ENCODE results near the gene SMG5.

SMG5 gene

GRCh38 chr1:156212130-156212529, 70.5 kb downstream of the SMG5 start:
- no peak for DNase-seq (ENCODE audit: low spot score)

- DNase-seq (ENCODE audit: low spot score) = no peak
These were observed 71.4 kb downstream of the SMG5 start for GRCh38 chr1:156211243-156211642.

GRCh38 chr1:156204686-156205085, 77.9 kb downstream of the SMG5 start:
- DNase-seq (ENCODE audit: low spot score) = no peak

- DNase-seq (ENCODE audit: low spot score) = no peak
These were observed 79.3 kb downstream of the SMG5 start for GRCh38 chr1:156203331-156203730.

- DNase-seq (ENCODE audit: low spot score) = no peak
These were observed 82.6 kb downstream of the SMG5 start for GRCh38 chr1:156200044-156200443.

Data from D341Med (cell line).